ENCODE measurements around the gene CFAP119. TPM values are rescaled to one million over a fixed set of nuclear protein-coding genes. Genes with fewer than 3 reads are reported as not detected.

Gene CFAP119
- total RNA-seq, 1 experiment from 2014 or later: 9.6 TPM

GRCh38 chr16:30736995-30737793 is 24.7 kb downstream of the CFAP119 start:
- ChIA-PET POLR2A (ENCODE audit: unreplicated experiment) (no interaction called here), CTCF (no interaction called here)
- no peak overlapping the region for H3K27ac ChIP-seq (ENCODE audit: low read length)
- H3F3A ChIP-seq (ENCODE audit: low read length, unreplicated experiment): peaks cover 7% of the 10 kb centered on the region
- H2AFZ ChIP-seq (ENCODE audit: low read length): no peak overlapping the region
- no peak overlapping the region for H3K4me3 ChIP-seq (ENCODE audit: low read length)
- H3K4me2 ChIP-seq (ENCODE audit: low read length): no peak overlapping the region
- peaks cover 27% of the 10 kb centered on the region for H3K36me3 ChIP-seq (ENCODE audit: low read depth, low read length)
- intact Hi-C loops (cut with micrococcal nuclease): no loop called here
- no peak for DNase-seq
- H3K9me2 ChIP-seq (replicated peaks; ENCODE audit: low read length): no peaks in the 10 kb centered on the region
- ATAC-seq: no peak
- no peaks in the 10 kb centered on the region for H3K9me3 ChIP-seq (ENCODE audit: low read length)
- no TSS peak for BruUV-seq (replicated peaks)
- H3K9ac ChIP-seq (ENCODE audit: low read length): no peak overlapping the region
- TF ChIP-seq EZH2phosphoT487 (IDR thresholded peaks at IDR 0.05; ENCODE audit: borderline replicate concordance, low read length) (no peak), CTCF (conservative IDR thresholded peaks at IDR 0.05; ENCODE audit: low read depth, low read length) (no peak), EZH2 (IDR thresholded peaks at IDR 0.05; ENCODE audit: low read length, unreplicated experiment) (no peak)
- H4K20me1 ChIP-seq (ENCODE audit: low read length): no peaks in the 10 kb centered on the region
- peaks cover 9% of the 10 kb centered on the region for H3K79me2 ChIP-seq (ENCODE audit: low read length)
- peaks cover 33% of the 10 kb centered on the region for H3K4me1 ChIP-seq (ENCODE audit: insufficient read depth, low read length)
- no peaks in the 10 kb centered on the region for H3K27me3 ChIP-seq (ENCODE audit: low read length)

DNA sequence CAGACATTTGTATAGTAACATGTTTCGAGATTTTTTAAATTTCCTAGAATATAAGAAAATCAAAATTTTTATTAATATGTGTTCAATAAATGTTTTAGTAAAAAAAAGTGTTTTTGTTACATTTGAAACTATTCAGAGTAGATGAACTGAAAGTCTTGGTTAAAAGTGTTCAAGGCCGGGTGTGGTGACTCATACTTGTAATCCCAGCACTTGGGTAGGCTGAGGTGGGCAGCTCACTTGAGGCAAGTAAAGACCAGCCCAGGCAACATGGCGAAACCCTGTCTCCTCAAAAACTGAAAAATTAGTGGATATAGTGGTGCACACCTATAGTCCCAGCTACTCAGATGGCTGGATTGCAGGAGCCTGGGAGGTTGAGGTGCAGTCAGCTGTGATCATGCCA is 30.5 kb downstream of the CFAP119 start:
- TF ChIP-seq EZH2phosphoT487 (IDR thresholded peaks at IDR 0.05; ENCODE audit: borderline replicate concordance, low read length): no peak
- TF ChIP-seq EZH2 (IDR thresholded peaks at IDR 0.05; ENCODE audit: low read length, unreplicated experiment): no peak
- TF ChIP-seq CTCF (conservative IDR thresholded peaks at IDR 0.05; ENCODE audit: low read depth, low read length): no peak
- POLR2A ChIA-PET (ENCODE audit: unreplicated experiment): no interaction called here
- DNase-seq (no peak), ATAC-seq (no peak)
- Histone ChIP-seq H3K36me3 (ENCODE audit: low read depth, low read length) (peaks cover 31% of the 10 kb centered on the region; the same call in 1 of the 2 replicates), H3K4me3 (ENCODE audit: low read length) (no peak overlapping the region), H3K27ac (ENCODE audit: low read length) (no peak overlapping the region), H3K4me1 (ENCODE audit: insufficient read depth, low read length) (no peaks in the 10 kb centered on the region), H3K4me2 (ENCODE audit: low read length) (no peak overlapping the region), H3K79me2 (ENCODE audit: low read length) (peaks cover 6% of the 10 kb centered on the region), H3K9me3 (ENCODE audit: low read length) (no peaks in the 10 kb centered on the region), H3K27me3 (ENCODE audit: low read length) (no peaks in the 10 kb centered on the region), H3F3A (ENCODE audit: low read length, unreplicated experiment) (no peaks in the 10 kb centered on the region), H3K9me2 (replicated peaks; ENCODE audit: low read length) (no peaks in the 10 kb centered on the region), H4K20me1 (ENCODE audit: low read length) (no peaks in the 10 kb centered on the region), H2AFZ (ENCODE audit: low read length) (no peak overlapping the region), H3K9ac (ENCODE audit: low read length) (no peak overlapping the region)
- BruUV-seq (replicated peaks): no TSS peak
- intact Hi-C loops (cut with micrococcal nuclease): no loop called here
- CTCF ChIA-PET: no interaction called here

- Histone ChIP-seq H3K9ac (ENCODE audit: low read length) (no peak overlapping the region), H3K79me2 (ENCODE audit: low read length) (peaks cover 29% of the 10 kb centered on the region), H3K9me3 (ENCODE audit: low read length) (no peaks in the 10 kb centered on the region), H3K27me3 (ENCODE audit: low read length) (no peaks in the 10 kb centered on the region), H3K27ac (ENCODE audit: low read length) (no peak overlapping the region), H3F3A (ENCODE audit: low read length, unreplicated experiment) (no peaks in the 10 kb centered on the region), H2AFZ (ENCODE audit: low read length) (no peak overlapping the region), H3K9me2 (replicated peaks; ENCODE audit: low read length) (no peaks in the 10 kb centered on the region), H4K20me1 (ENCODE audit: low read length) (no peaks in the 10 kb centered on the region), H3K4me2 (ENCODE audit: low read length) (no peak overlapping the region), H3K4me3 (ENCODE audit: low read length) (no peak overlapping the region), H3K36me3 (ENCODE audit: low read depth, low read length) (peaks cover 37% of the 10 kb centered on the region), H3K4me1 (ENCODE audit: insufficient read depth, low read length) (no peaks in the 10 kb centered on the region)
- no peak for DNase-seq
- CTCF ChIA-PET: no interaction called here
- ATAC-seq: no peak
- POLR2A ChIA-PET (ENCODE audit: unreplicated experiment): no interaction called here
- TF ChIP-seq EZH2phosphoT487 (IDR thresholded peaks at IDR 0.05; ENCODE audit: borderline replicate concordance, low read length) (no peak), CTCF (conservative IDR thresholded peaks at IDR 0.05; ENCODE audit: low read depth, low read length) (no peak), EZH2 (IDR thresholded peaks at IDR 0.05; ENCODE audit: low read length, unreplicated experiment) (no peak)
- BruUV-seq (replicated peaks): no TSS peak
- intact Hi-C loops (cut with micrococcal nuclease): no loop called here
These were observed 32.8 kb downstream of the CFAP119 start for GRCh38 chr16:30728899-30729672.
